WTC11 (cell line): Measurements from ENCODE around the gene CRACR2B. TPM values are rescaled to one million over a fixed set of nuclear protein-coding genes. Genes with fewer than 3 reads are reported as not detected.

Source experiments
- ARID4B ChIP-seq: sonication (generic); formaldehyde crosslinking; IDR thresholded peaks from 2 replicates; pipeline ENCODE4 v1.8.0; 2023; ENCODE audit warnings: missing genetic modification reagents, mild to moderate bottlenecking, borderline replicate concordance
- ATF1 ChIP-seq: sonication (generic); formaldehyde crosslinking; IDR thresholded peaks from 2 replicates; pipeline ENCODE4 v1.8.1; 2023; ENCODE audit warnings: mild to moderate bottlenecking, moderate library complexity, missing genetic modification reagents
- ATF3 ChIP-seq: sonication (generic); formaldehyde crosslinking; conservative IDR thresholded peaks from 2 replicates; pipeline ENCODE4 v1.8.1; 2022; ENCODE audit warnings: mild to moderate bottlenecking, missing genetic modification reagents
- CDX4 ChIP-seq: fragments of 250-450 bp; sonication (Bioruptor Pico); IDR thresholded peaks from 2 replicates; pipeline ENCODE4 v1.9.0; 2021; ENCODE audit warnings: moderate library complexity, mild to moderate bottlenecking, inconsistent platforms, borderline replicate concordance
- E2F1 ChIP-seq: sonication (generic); formaldehyde crosslinking; IDR thresholded peaks from 2 replicates; pipeline ENCODE4 v1.8.0; 2022; ENCODE audit warnings: mild to moderate bottlenecking, missing genetic modification reagents
- E2F5 ChIP-seq: sonication (generic); formaldehyde crosslinking; IDR thresholded peaks from 2 replicates; pipeline ENCODE4 v1.8.1; 2022; ENCODE audit warnings: mild to moderate bottlenecking, moderate library complexity, missing genetic modification reagents
- EMX1 ChIP-seq: fragments of 250-450 bp; sonication (Bioruptor Pico); IDR thresholded peaks from 2 replicates; pipeline ENCODE4 v1.8.0; 2021; ENCODE audit warnings: mild to moderate bottlenecking
- FOXP4 ChIP-seq: sonication (generic); formaldehyde crosslinking; IDR thresholded peaks from 2 replicates; pipeline ENCODE4 v1.8.0; 2022; ENCODE audit warnings: mild to moderate bottlenecking, missing genetic modification reagents
- GTF2I ChIP-seq: fragments of 250-450 bp; sonication (Bioruptor Pico); conservative IDR thresholded peaks from 2 replicates; pipeline ENCODE4 v1.4.0; 2021; ENCODE audit warnings: mild to moderate bottlenecking
- HMGXB4 ChIP-seq: sonication (generic); formaldehyde crosslinking; IDR thresholded peaks from 2 replicates; pipeline ENCODE4 v1.8.1; 2023; ENCODE audit warnings: mild to moderate bottlenecking, moderate library complexity, missing genetic modification reagents
- IRF2 ChIP-seq: sonication (generic); formaldehyde crosslinking; IDR thresholded peaks from 2 replicates; pipeline ENCODE4 v1.8.0; 2022; ENCODE audit warnings: low read depth, missing genetic modification reagents, borderline replicate concordance
- JAZF1 ChIP-seq: fragments of 250-450 bp; sonication (Bioruptor Pico); IDR thresholded peaks from 2 replicates; pipeline ENCODE4 v1.9.0; 2021; ENCODE audit warnings: moderate library complexity, mild to moderate bottlenecking, inconsistent platforms
- JUN ChIP-seq: sonication (generic); formaldehyde crosslinking; IDR thresholded peaks from 2 replicates; pipeline ENCODE4 v1.8.0; 2023; ENCODE audit warnings: mild to moderate bottlenecking, missing genetic modification reagents
- KAT7 ChIP-seq: sonication (generic); formaldehyde crosslinking; IDR thresholded peaks from 2 replicates; pipeline ENCODE4 v1.8.1; 2023; ENCODE audit warnings: missing genetic modification reagents, mild to moderate bottlenecking, borderline replicate concordance
- MAX ChIP-seq: sonication (generic); formaldehyde crosslinking; IDR thresholded peaks from 2 replicates; pipeline ENCODE4 v1.8.0; 2022; ENCODE audit warnings: mild to moderate bottlenecking, missing genetic modification reagents
- NFE2L1 ChIP-seq: sonication (generic); formaldehyde crosslinking; IDR thresholded peaks from 2 replicates; pipeline ENCODE4 v1.8.1; 2023; ENCODE audit warnings: missing genetic modification reagents
- SMAD3 ChIP-seq: sonication (generic); formaldehyde crosslinking; IDR thresholded peaks from 2 replicates; pipeline ENCODE4 v1.8.0; 2022; ENCODE audit warnings: missing genetic modification reagents, mild to moderate bottlenecking, borderline replicate concordance
- TEAD1 ChIP-seq: sonication (generic); formaldehyde crosslinking; IDR thresholded peaks from 2 replicates; pipeline ENCODE4 v1.8.0; 2022; ENCODE audit warnings: mild to moderate bottlenecking, missing genetic modification reagents
- ZBTB21 ChIP-seq: sonication (generic); formaldehyde crosslinking; IDR thresholded peaks from 2 replicates; pipeline ENCODE4 v1.8.1; 2023; ENCODE audit warnings: mild to moderate bottlenecking, missing genetic modification reagents, borderline replicate concordance
- ZNF138 ChIP-seq: sonication (generic); formaldehyde crosslinking; conservative IDR thresholded peaks from 2 replicates; pipeline ENCODE4 v1.8.1; 2022; ENCODE audit warnings: mild to moderate bottlenecking, moderate library complexity, missing genetic modification reagents
- ZNF219 ChIP-seq: sonication (generic); formaldehyde crosslinking; IDR thresholded peaks from 2 replicates; pipeline ENCODE4 v1.8.0; 2023; ENCODE audit warnings: missing genetic modification reagents, mild to moderate bottlenecking, borderline replicate concordance
- ZNF232 ChIP-seq: sonication (generic); formaldehyde crosslinking; IDR thresholded peaks from 2 replicates; pipeline ENCODE4 v1.8.0; 2022; ENCODE audit warnings: mild to moderate bottlenecking, missing genetic modification reagents
- ZNF263 ChIP-seq: sonication (generic); formaldehyde crosslinking; IDR thresholded peaks from 2 replicates; pipeline ENCODE4 v1.8.1; 2022; ENCODE audit warnings: low read depth, mild to moderate bottlenecking, moderate library complexity, missing genetic modification reagents
- ZNF281 ChIP-seq: sonication (generic); formaldehyde crosslinking; IDR thresholded peaks from 2 replicates; pipeline ENCODE4 v1.8.0; 2023; ENCODE audit warnings: mild to moderate bottlenecking, missing genetic modification reagents
- total RNA-seq: library from RNA; stranded (reverse); gene quantifications from 3 replicates; pipeline ENCODE4 v1.2.3, GENCODE V29; 2021

Gene CRACR2B
- total RNA-seq, 1 experiment from 2014 or later, result 46.5 TPM

- TF ChIP-seq FOXP4 (peak; percentile 70), HMGXB4 (CRISPR knock-in tag) (no peak), ZBTB21 (peak; percentile 80; the same call in 1 of the 2 replicates), ATF1 (no peak), ZNF263 (CRISPR knock-in tag) (no peak), TEAD1 (CRISPR knock-in tag) (peak; percentile 75; the same call in 1 of the 2 replicates), EMX1 (CRISPR knock-in tag) (no peak), MAX (peak; percentile 47; the same call in 1 of the 2 replicates), KAT7 (CRISPR knock-in tag) (0 out of 2 replicates have a peak, but pooled peaks have one; percentile 22), ZNF281 (CRISPR knock-in tag) (peak; percentile 66; the same call in 1 of the 2 replicates), JUN (no peak), E2F1 (CRISPR knock-in tag) (no peak), E2F5 (CRISPR knock-in tag) (peak; percentile 44; the same call in 1 of the 2 replicates), ZNF219 (CRISPR knock-in tag) (no peak), ZNF138 (CRISPR knock-in tag) (no peak), ARID4B (CRISPR knock-in tag) (peak; percentile 56; the same call in 1 of the 2 replicates), CDX4 (CRISPR knock-in tag) (no peak), SMAD3 (peak; percentile 7; the same call in 1 of the 2 replicates), ZNF232 (CRISPR knock-in tag) (no peak), NFE2L1 (CRISPR knock-in tag) (peak; percentile 14; the same call in 1 of the 2 replicates), JAZF1 (CRISPR knock-in tag) (no peak), GTF2I (CRISPR knock-in tag) (no peak), IRF2 (CRISPR knock-in tag) (no peak), ATF3 (CRISPR knock-in tag) (no peak)
These were observed 2.2 kb downstream of the CRACR2B start (continued) for GRCh38 chr11:829847-830294.
